H1 (cell line): ENCODE data around the gene TBRG4. TPM values are rescaled to one million over a fixed set of nuclear protein-coding genes. Genes with fewer than 3 reads are reported as not detected.

Source experiments
- CTCF ChIA-PET: fragments of 300-600 bp; sonication (Branson Sonifier 250); formaldehyde crosslinking; loops from one replicate; lab custom pipeline; 2021; ENCODE audit not compliant: partially characterized antibody; lab: Charles Lee
- POLR2A ChIA-PET: fragments of 300-600 bp; sonication (Branson Sonifier 250); formaldehyde crosslinking; loops from one replicate; lab custom pipeline; 2021; ENCODE audit warnings: inconsistent platforms; ENCODE audit not compliant: partially characterized antibody; lab: Charles Lee
- DNase-seq, 2 experiments: peaks; one replicate each; pipeline versions ENCODE4 v3.0.0 to v3.0.0-alpha.2; 2010 to 2022; ENCODE audit warnings: low spot score in 2 of 2, low read depth in 1 of 2, mixed read lengths in 1 of 2
- FAIRE-seq: peaks from 2 replicates; lab custom pipeline; 2011; peaks lifted over from hg19 to GRCh38; lab: Jason Lieb, UNC
- H2AFZ ChIP-seq: 2 replicates; pipeline ENCODE4 v1.8.1; 2012; ENCODE audit warnings: low read length, inconsistent platforms
- H2AK5ac ChIP-seq: 2 replicates; pipeline ENCODE4 v1.6.1; 2013; ENCODE audit warnings: low read depth, low read length
- H2BK120ac ChIP-seq: replicated peaks from 2 replicates; pipeline ENCODE3; 2013; ENCODE audit warnings: low read depth, low read length, inconsistent platforms
- H2BK12ac ChIP-seq: 2 replicates; pipeline ENCODE4 v1.6.1; 2013; ENCODE audit warnings: low read depth, low read length
- H2BK15ac ChIP-seq: 2 replicates; pipeline ENCODE4 v1.6.1; 2013; ENCODE audit warnings: low read length
- H2BK20ac ChIP-seq: 2 replicates; pipeline ENCODE4 v1.6.1; 2013; ENCODE audit warnings: low read length
- H2BK5ac ChIP-seq: 2 replicates; pipeline ENCODE4 v1.6.1; 2013; ENCODE audit warnings: low read depth, low read length
- H3K14ac ChIP-seq: 2 replicates; pipeline ENCODE4 v1.6.1; 2013; ENCODE audit warnings: inconsistent platforms; ENCODE audit not compliant: insufficient read length
- H3K18ac ChIP-seq: 2 replicates; pipeline ENCODE4 v1.6.1; 2013; ENCODE audit warnings: low read length; ENCODE audit errors: extremely low read depth
- H3K23ac ChIP-seq: 2 replicates; pipeline ENCODE4 v1.6.1; 2013; ENCODE audit warnings: inconsistent platforms; ENCODE audit not compliant: insufficient read length
- H3K23me2 ChIP-seq: 2 replicates; pipeline ENCODE4 v1.6.1; 2013; ENCODE audit warnings: low read depth, low read length
- H3K27ac ChIP-seq: 2 replicates; pipeline ENCODE4 v1.6.1; 2011; ENCODE audit warnings: low read depth, low read length, inconsistent platforms
- H3K27me3 ChIP-seq, 4 experiments: replicated peaks in 1 of 4; 1 replicate in 1 of 4; 2 replicates in 3 of 4; pipeline versions ENCODE4 v1.6.1 to v1.8.1; 2011 to 2013; ENCODE audit warnings: low read length in 3 of 4, mild to moderate bottlenecking in 3 of 4, inconsistent platforms in 2 of 4, mixed read lengths in 2 of 4, moderate library complexity in 1 of 4; ENCODE audit not compliant: control insufficient read depth in 3 of 4, insufficient read depth in 3 of 4; ENCODE audit errors: extremely low read depth in 1 of 4
- H3K36me3 ChIP-seq, 4 experiments: 2 replicates each; pipeline versions ENCODE4 v1.6.1 to v1.8.1; 2011 to 2013; ENCODE audit warnings: mild to moderate bottlenecking in 4 of 4, low read length in 3 of 4, moderate library complexity in 2 of 4, control low read depth in 1 of 4, inconsistent platforms in 1 of 4; ENCODE audit not compliant: insufficient read depth in 4 of 4, control insufficient read depth in 2 of 4
- H3K4ac ChIP-seq: replicated peaks from 2 replicates; pipeline ENCODE3; 2013; ENCODE audit warnings: low read length, low read depth, mixed read lengths, inconsistent platforms; ENCODE audit not compliant: insufficient read length
- H3K4me1 ChIP-seq, 4 experiments: replicated peaks in 1 of 4; 1 replicate in 1 of 4; 2 replicates in 3 of 4; pipeline versions ENCODE4 v1.6.1 to v1.8.1; 2011 to 2013; ENCODE audit warnings: low read length in 3 of 4, inconsistent platforms in 2 of 4, mixed read lengths in 1 of 4; ENCODE audit not compliant: insufficient read depth in 4 of 4, control insufficient read depth in 3 of 4
- H3K4me2 ChIP-seq, 2 experiments: 2 replicates each; pipeline versions ENCODE4 v1.6.1 to v1.8.1; 2011 to 2013; ENCODE audit warnings: low read depth in 2 of 2, low read length in 2 of 2, control low read depth in 1 of 2, inconsistent platforms in 1 of 2, mild to moderate bottlenecking in 1 of 2; ENCODE audit not compliant: insufficient read depth in 1 of 2
- H3K4me3 ChIP-seq, 4 experiments: fragments of 200-600, 300-600 bp in 1 of 4; sonication (generic), shearing (Covaris generic), sonication (Bioruptor Twin) in 1 of 4; 2 replicates each; pipeline versions ENCODE4 v1.5.1 to v1.8.1; 2011 to 2016; ENCODE audit warnings: low read length in 4 of 4, low read depth in 3 of 4, control low read depth in 2 of 4, inconsistent platforms in 2 of 4, mild to moderate bottlenecking in 2 of 4, mixed read lengths in 1 of 4, moderate library complexity in 1 of 4; ENCODE audit not compliant: insufficient read depth in 2 of 4; ENCODE audit errors: extremely low read depth in 1 of 4
- H3K56ac ChIP-seq: replicated peaks from 2 replicates; pipeline ENCODE3; 2013; ENCODE audit warnings: low read depth, mild to moderate bottlenecking, mixed read lengths, low read length, inconsistent platforms; ENCODE audit not compliant: insufficient read length
- H3K79me1 ChIP-seq: 2 replicates; pipeline ENCODE4 v1.6.1; 2013; ENCODE audit warnings: low read depth, low read length, control low read depth
- H3K79me2 ChIP-seq, 2 experiments: 2 replicates each; pipeline versions ENCODE4 v1.6.1 to v1.8.1; 2012 to 2013; ENCODE audit warnings: low read length in 2 of 2, mild to moderate bottlenecking in 2 of 2, inconsistent platforms in 1 of 2; ENCODE audit not compliant: insufficient read depth in 2 of 2, control insufficient read depth in 1 of 2
- H3K9ac ChIP-seq, 4 experiments: replicated peaks in 1 of 4; 1 replicate in 1 of 4; 2 replicates in 3 of 4; pipeline versions ENCODE4 v1.6.1 to v1.8.1; 2011 to 2013; ENCODE audit warnings: low read depth in 3 of 4, low read length in 3 of 4, control low read depth in 2 of 4, mild to moderate bottlenecking in 2 of 4, moderate library complexity in 2 of 4, inconsistent platforms in 1 of 4; ENCODE audit errors: extremely low read depth in 1 of 4
- H3K9me3 ChIP-seq, 2 experiments: 2 replicates each; pipeline versions ENCODE4 v1.6.1 to v1.8.1; 2012 to 2013; ENCODE audit warnings: mild to moderate bottlenecking in 2 of 2, moderate library complexity in 2 of 2, control low read depth in 1 of 2, inconsistent platforms in 1 of 2, low read depth in 1 of 2, low read length in 1 of 2, mixed read lengths in 1 of 2; ENCODE audit not compliant: insufficient read depth in 2 of 2
- H4K20me1 ChIP-seq, 2 experiments: replicated peaks in 1 of 2; 2 replicates each; pipeline versions ENCODE3 to v1.8.1; 2011 to 2013; ENCODE audit warnings: inconsistent platforms in 2 of 2, low read length in 2 of 2, mild to moderate bottlenecking in 1 of 2; ENCODE audit not compliant: insufficient read depth in 2 of 2, control insufficient read depth in 1 of 2
- H4K5ac ChIP-seq: 2 replicates; pipeline ENCODE4 v1.6.1; 2013; ENCODE audit warnings: low read length, low read depth, mixed read lengths, inconsistent platforms; ENCODE audit not compliant: insufficient read length
- H4K8ac ChIP-seq: 2 replicates; pipeline ENCODE4 v1.8.0; 2013; ENCODE audit warnings: mild to moderate bottlenecking, moderate library complexity, low read length, inconsistent platforms; ENCODE audit not compliant: insufficient read depth; ENCODE audit errors: extremely low read depth
- H4K91ac ChIP-seq: replicated peaks from 2 replicates; pipeline ENCODE3; 2013; ENCODE audit warnings: low read length, mixed read lengths, inconsistent platforms; ENCODE audit not compliant: insufficient read length
- BCL11A ChIP-seq, 2 experiments: IDR thresholded peaks; one replicate each; pipeline ENCODE4 v1.6.1; 2011; ENCODE audit warnings: low read depth in 2 of 2, low read length in 2 of 2, mild to moderate bottlenecking in 2 of 2
- CTBP2 ChIP-seq: IDR thresholded peaks from 2 replicates; pipeline ENCODE4 v1.7.0; 2011; ENCODE audit warnings: borderline replicate concordance, mild to moderate bottlenecking, moderate library complexity, mixed read lengths, low read length; ENCODE audit not compliant: insufficient read depth, insufficient read length
- FOSL1 ChIP-seq: IDR thresholded peaks from 2 replicates; pipeline ENCODE4 v1.6.1; 2011; ENCODE audit warnings: mild to moderate bottlenecking, low read depth, low read length, moderate library complexity; ENCODE audit not compliant: insufficient read depth
- HDAC6 ChIP-seq: IDR thresholded peaks from one replicate; pipeline ENCODE4 v1.7.1; 2012; ENCODE audit warnings: low read depth, mild to moderate bottlenecking, inconsistent platforms, low read length, moderate library complexity
- JUN ChIP-seq: IDR thresholded peaks from 2 replicates; pipeline ENCODE4 v1.6.1; 2011; ENCODE audit warnings: low read depth, mild to moderate bottlenecking, improper control_type of control experiment, low read length
- JUND ChIP-seq: IDR thresholded peaks from 2 replicates; pipeline ENCODE4 v1.6.1; 2011; ENCODE audit warnings: mild to moderate bottlenecking, improper control_type of control experiment, low read length
- MAFK ChIP-seq: IDR thresholded peaks from 2 replicates; pipeline ENCODE4 v1.6.1; 2012; ENCODE audit warnings: low read depth, mild to moderate bottlenecking, improper control_type of control experiment, low read length
- NRF1 ChIP-seq: IDR thresholded peaks from 2 replicates; pipeline ENCODE4 v1.6.1; 2011; ENCODE audit warnings: mild to moderate bottlenecking, low read depth, low read length, improper control_type of control experiment
- RFX5 ChIP-seq: IDR thresholded peaks from 2 replicates; pipeline ENCODE4 v1.6.1; 2011; ENCODE audit warnings: low read depth, low read length, improper control_type of control experiment, borderline replicate concordance
- RNF2 ChIP-seq: fragments of 200-900, 300-1000 bp; sonication (generic); IDR thresholded peaks from 2 replicates; pipeline ENCODE4 v1.7.1; 2016; ENCODE audit warnings: borderline replicate concordance, low read depth, mild to moderate bottlenecking, antibody characterized with exemption, low read length; ENCODE audit not compliant: poor library complexity, severe bottlenecking; ENCODE audit errors: missing control alignments
- SAP30 ChIP-seq: fragments of 300-600 bp; sonication (generic); IDR thresholded peaks from 2 replicates; pipeline ENCODE4 v1.7.1; 2012; ENCODE audit warnings: low read length, moderate library complexity, mild to moderate bottlenecking, inconsistent platforms; ENCODE audit not compliant: insufficient read depth, insufficient replicate concordance
- SIRT6 ChIP-seq: IDR thresholded peaks from one replicate; pipeline ENCODE4 v1.7.1; 2012; ENCODE audit warnings: low read length, inconsistent platforms
- SP4 ChIP-seq: IDR thresholded peaks from 2 replicates; pipeline ENCODE4 v1.6.1; 2012; ENCODE audit warnings: low read length, inconsistent platforms
- TBP ChIP-seq: IDR thresholded peaks from 2 replicates; pipeline ENCODE4 v1.6.1; 2011; ENCODE audit warnings: low read depth, low read length, improper control_type of control experiment
- TEAD4 ChIP-seq: IDR thresholded peaks from 2 replicates; pipeline ENCODE4 v1.6.1; 2012; ENCODE audit warnings: low read depth, low read length, inconsistent platforms, mixed read lengths
- WGBS, 2 experiments: shearing (Covaris generic) in 1 of 2; methylation state at CpG; one replicate each; pipeline versions ENCODE4 v1.1.6 to v1.1.7; 2013 to 2015; ENCODE audit warnings: low lambda C conversion rate in 2 of 2, mixed read lengths in 2 of 2, inconsistent platforms in 1 of 2, low coverage in 1 of 2, missing lambda C conversion rate in 1 of 2; ENCODE audit not compliant: insufficient replicate concordance in 2 of 2, insufficient coverage in 1 of 2, insufficient read length in 1 of 2; ENCODE audit errors: extremely low coverage in 1 of 2, missing lambda C conversion rate in 1 of 2; 5-methylcytosine and 5-hydroxymethylcytosine counted together
- polyA plus RNA-seq, 7 experiments: library from polyadenylated mRNA; depleted of rRNA in 3 of 7; stranded (reverse) in 5 of 7; unstranded in 2 of 7; fragments of >200 nt in 5 of 7; fragments of 200-250 nt in 2 of 7; gene quantifications; 1 replicate in 5 of 7; 2 replicates in 1 of 7; 4 replicates in 1 of 7; pipeline versions ENCODE4 v1.2.1 to v1.2.3, GENCODE V29; 2011 to 2013; ENCODE audit warnings: missing spikeins in 2 of 7, mixed read lengths in 2 of 7
- total RNA-seq: library from RNA; stranded (reverse); fragmentation: NEBNext Ultra II Directional; extraction: Animal tissue kit (Norgen Biotek cat#: 25700); gene quantifications from 2 replicates; pipeline ENCODE4 v1.2.1, GENCODE V29; 2021

TBRG4 gene
- total and polyA plus RNA-seq, 2 of the 8 experiments (the other 6 are each of a cell fraction or from before 2014, with no cell fraction given), result 110 to 137 TPM

DNA sequence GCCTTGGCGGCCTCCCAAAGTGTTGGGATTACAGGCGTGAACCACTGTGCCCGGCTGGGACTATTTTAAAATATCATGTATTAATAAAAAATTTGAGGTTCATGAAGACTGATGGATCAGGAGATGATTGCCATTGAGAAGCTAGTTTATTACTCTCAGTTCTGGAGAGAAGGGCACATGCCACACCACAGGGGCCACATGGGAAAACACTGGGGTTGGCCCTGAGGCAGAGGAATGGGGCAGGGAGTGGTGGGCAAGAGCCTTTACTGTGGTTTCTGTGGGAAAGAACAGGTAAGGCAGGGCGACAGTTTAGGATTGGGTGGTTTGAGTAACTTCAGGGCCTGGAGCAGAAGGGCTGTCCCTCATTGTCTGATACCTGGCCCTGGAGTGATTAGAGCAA is 6.8 kb upstream of the TBRG4 start:
- Histone ChIP-seq H3K4me2 (no peak overlapping the region), H3K18ac (no peak overlapping the region), H3K9me3 (no peaks in the 10 kb centered on the region), H3K4me1 (peaks cover 0 to under 1% (median 0%) of the 10 kb centered on the region in 4 experiments; a peak in 1 of 7 replicates), H2BK12ac (no peak overlapping the region), H3K27me3 (peaks cover 0 to 4% (median 1%) of the 10 kb centered on the region in 4 experiments; a peak in 1 of 7 replicates), H2BK5ac (no peak overlapping the region), H3K14ac (no peak overlapping the region), H2BK120ac (no peak overlapping the region), H3K79me1 (no peaks in the 10 kb centered on the region), H4K8ac (no peak overlapping the region), H4K91ac (no peak overlapping the region), H3K23me2 (no peaks in the 10 kb centered on the region), H2BK20ac (no peak overlapping the region), H4K20me1 (no peaks in the 10 kb centered on the region), H3K9ac (no peak overlapping the region), H2AFZ (no peak overlapping the region), H4K5ac (no peak overlapping the region), H2AK5ac (no peak overlapping the region), H3K36me3 (no peaks in the 10 kb centered on the region), H3K79me2 (no peaks in the 10 kb centered on the region), H3K27ac (no peak overlapping the region), H3K23ac (no peak overlapping the region), H2BK15ac (no peak overlapping the region), H3K4me3 (no peak overlapping the region), H3K56ac (no peak overlapping the region), H3K4ac (no peak overlapping the region)
- no peak for DNase-seq
- 92% methylated on average over 4 of the region's 4 CpGs; no CpG with 5 or more reads in 1 of the 2 experiments for WGBS, 2 experiments
- CTCF ChIA-PET, result interaction anchor here (1.6 to 4.2 kb wide), 2 partner anchors 17 to 144 kb away, joined by 4 to 21 read pairs; no protein-coding TSS in a partner anchor
- no peak for FAIRE-seq
- POLR2A ChIA-PET, result interaction anchor here (1.3 kb wide), 1 partner anchor 132 kb away, joined by 4 read pairs; no protein-coding TSS in a partner anchor
- TF ChIP-seq TEAD4 (no peak), SIRT6 (no peak), RNF2 (no peak), CTBP2 (no peak), MAFK (no peak), SP4 (no peak), TBP (no peak), JUND (no peak), JUN (no peak), SAP30 (no peak), RFX5 (no peak), FOSL1 (no peak), BCL11A (IDR thresholded peaks at IDR 0.05; ENCODE audit: low read depth in 2 of 2, low read length in 2 of 2) (no peak), HDAC6 (no peak), NRF1 (no peak)
